Caco-2 (cell line): ENCODE measurements around the gene MORC2. TPM values are rescaled to one million over a fixed set of nuclear protein-coding genes. Genes with fewer than 3 reads are reported as not detected.

ENCODE experiments used
- BruUV-seq: library from RNA; stranded (reverse); fragments of 400-500 nt; replicated peaks from 2 replicates; lab custom pipeline; 2021; lab: Mats Ljungman, UMichigan
- CTCF ChIA-PET: fragments of 300-600 bp; sonication (Branson Sonifier 250); formaldehyde crosslinking; loops from one replicate; lab custom pipeline; 2022; ENCODE audit warnings: antibody characterized with exemption; lab: Charles Lee
- POLR2A ChIA-PET: fragments of 300-600 bp; sonication (Branson Sonifier 250); formaldehyde crosslinking; loops from one replicate; lab custom pipeline; 2022; ENCODE audit warnings: antibody characterized with exemption; lab: Charles Lee
- DNase-seq, 2 experiments: peaks; one replicate each; pipeline versions ENCODE4 v3.0.0 to v3.0.0-alpha.2; 2020 to 2022
- H3K27me3 ChIP-seq: replicated peaks from 2 replicates; pipeline ENCODE4 v1.6.0; 2011; ENCODE audit warnings: low read length; ENCODE audit not compliant: control insufficient read depth, insufficient read depth
- H3K36me3 ChIP-seq: 2 replicates; pipeline ENCODE4 v1.5.1; 2011; ENCODE audit warnings: low read length; ENCODE audit not compliant: control insufficient read depth, insufficient read depth
- H3K4me1 ChIP-seq: fragments of 250-450 bp; sonication (Bioruptor Pico); 2 replicates; pipeline ENCODE4 v1.5.1; 2020; ENCODE audit warnings: mild to moderate bottlenecking
- H3K4me3 ChIP-seq: 2 replicates; pipeline ENCODE4 v1.5.1; 2011; ENCODE audit warnings: low read depth, mild to moderate bottlenecking, control low read depth, low read length
- H3K9me3 ChIP-seq: fragments of 250-450 bp; sonication (Bioruptor Pico); 2 replicates; pipeline ENCODE4 v1.5.1; 2020; ENCODE audit warnings: mild to moderate bottlenecking, moderate library complexity
- H3K27ac Mint-ChIP-seq: one replicate; pipeline ENCODE4 v1.8.0; 2022; ENCODE audit warnings: mixed read lengths; ENCODE audit not compliant: unreplicated experiment
- H3K27me3 Mint-ChIP-seq: one replicate; pipeline ENCODE4 v1.8.0; 2022; ENCODE audit warnings: mixed read lengths; ENCODE audit not compliant: insufficient read depth, unreplicated experiment
- H3K36me3 Mint-ChIP-seq: one replicate; pipeline ENCODE4 v1.8.0; 2022; ENCODE audit warnings: mild to moderate bottlenecking, mixed read lengths; ENCODE audit not compliant: insufficient read depth, unreplicated experiment
- H3K4me1 Mint-ChIP-seq: one replicate; pipeline ENCODE4 v1.8.0; 2022; ENCODE audit warnings: low read depth, mixed read lengths; ENCODE audit not compliant: unreplicated experiment
- H3K4me3 Mint-ChIP-seq: one replicate; pipeline ENCODE4 v1.8.0; 2022; ENCODE audit warnings: mild to moderate bottlenecking, moderate library complexity, mixed read lengths; ENCODE audit not compliant: unreplicated experiment
- H3K9me3 Mint-ChIP-seq: one replicate; pipeline ENCODE4 v1.8.0; 2022; ENCODE audit warnings: mixed read lengths; ENCODE audit not compliant: unreplicated experiment
- intact Hi-C: fragments of 100-400 bp; cut with micrococcal nuclease; formaldehyde crosslinking; loops from one replicate; pipeline ENCODE4 v1.10.0; 2022; ENCODE audit not compliant: unreplicated experiment
- total RNA-seq: library from RNA; stranded (reverse); gene quantifications from 2 replicates; pipeline ENCODE4 v1.2.3, GENCODE V29; 2022
- TF ChIP-seq, protein P1 (sequence below), 2 experiments: fragments of 200-600 bp in 1 of 2; IDR thresholded peaks; 1 replicate in 1 of 2; 2 replicates in 1 of 2; pipeline versions ENCODE4 v1.5.1 to v1.8.0; 2011 to 2022; ENCODE audit warnings: antibody characterized with exemption in 1 of 2, control low read depth in 1 of 2, inconsistent platforms in 1 of 2, low read depth in 1 of 2, low read length in 1 of 2, mild to moderate bottlenecking in 1 of 2, moderate library complexity in 1 of 2; ENCODE audit not compliant: insufficient read depth in 1 of 2, severe bottlenecking in 1 of 2, unreplicated experiment in 1 of 2

The MORC2 gene
- total RNA-seq, 1 experiment from 2014 or later: 49.9 TPM

DNA sequence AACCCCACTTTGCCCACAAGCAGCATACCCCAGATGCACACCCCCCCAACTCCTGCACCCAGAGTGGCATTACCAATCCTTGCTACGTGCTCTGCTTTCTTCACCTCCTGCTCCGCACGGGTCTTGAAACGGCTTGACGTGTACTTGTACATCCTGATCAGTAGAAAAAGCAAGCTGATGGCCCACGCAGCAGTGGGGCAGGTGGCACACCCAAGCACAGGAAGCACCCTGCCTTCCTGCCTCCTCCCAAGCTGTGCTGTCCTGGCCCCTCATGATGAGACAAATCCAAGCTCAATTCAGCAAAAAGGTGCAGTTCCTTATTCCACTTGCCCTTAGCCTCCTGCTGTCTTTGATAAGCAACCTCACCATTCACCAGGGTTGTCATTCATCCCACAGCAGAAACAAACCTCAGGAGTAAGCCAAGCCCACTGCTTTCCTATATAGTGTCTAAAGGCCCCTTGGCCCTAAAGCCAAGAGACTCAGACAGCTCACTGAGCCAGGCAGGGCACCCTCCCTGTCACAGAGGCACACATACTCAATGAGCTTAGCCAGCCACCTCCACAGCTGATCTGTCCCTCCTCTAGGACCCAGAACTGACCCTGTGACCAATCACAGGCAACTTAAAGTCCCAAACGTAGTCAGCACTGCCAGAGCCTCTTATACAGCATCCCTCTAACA, 27.8 kb downstream of the MORC2 start:
- Histone ChIP-seq H3K27me3 (no peaks in the 10 kb centered on the region), H3K9me3 (no peaks in the 10 kb centered on the region), H3K4me3 (no peak overlapping the region), H3K4me1 (no peaks in the 10 kb centered on the region), H3K36me3 (peaks cover 19% of the 10 kb centered on the region)
- POLR2A ChIA-PET: no interaction called here
- peaks cover 84% of the 10 kb centered on the region for H3K36me3 Mint-ChIP-seq
- CTCF ChIA-PET: no interaction called here
- BruUV-seq: no TSS peak
- H3K27me3 Mint-ChIP-seq: no peaks in the 10 kb centered on the region
- intact Hi-C loops: no loop called here
- no peaks in the 10 kb centered on the region for H3K4me1 Mint-ChIP-seq
- no peak overlapping the region for H3K27ac Mint-ChIP-seq
- H3K4me3 Mint-ChIP-seq: no peak overlapping the region
- H3K9me3 Mint-ChIP-seq: no peaks in the 10 kb centered on the region
- no peak for DNase-seq
- TF ChIP-seq, protein P1, sequence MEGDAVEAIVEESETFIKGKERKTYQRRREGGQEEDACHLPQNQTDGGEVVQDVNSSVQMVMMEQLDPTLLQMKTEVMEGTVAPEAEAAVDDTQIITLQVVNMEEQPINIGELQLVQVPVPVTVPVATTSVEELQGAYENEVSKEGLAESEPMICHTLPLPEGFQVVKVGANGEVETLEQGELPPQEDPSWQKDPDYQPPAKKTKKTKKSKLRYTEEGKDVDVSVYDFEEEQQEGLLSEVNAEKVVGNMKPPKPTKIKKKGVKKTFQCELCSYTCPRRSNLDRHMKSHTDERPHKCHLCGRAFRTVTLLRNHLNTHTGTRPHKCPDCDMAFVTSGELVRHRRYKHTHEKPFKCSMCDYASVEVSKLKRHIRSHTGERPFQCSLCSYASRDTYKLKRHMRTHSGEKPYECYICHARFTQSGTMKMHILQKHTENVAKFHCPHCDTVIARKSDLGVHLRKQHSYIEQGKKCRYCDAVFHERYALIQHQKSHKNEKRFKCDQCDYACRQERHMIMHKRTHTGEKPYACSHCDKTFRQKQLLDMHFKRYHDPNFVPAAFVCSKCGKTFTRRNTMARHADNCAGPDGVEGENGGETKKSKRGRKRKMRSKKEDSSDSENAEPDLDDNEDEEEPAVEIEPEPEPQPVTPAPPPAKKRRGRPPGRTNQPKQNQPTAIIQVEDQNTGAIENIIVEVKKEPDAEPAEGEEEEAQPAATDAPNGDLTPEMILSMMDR (IDR thresholded peaks at IDR 0.05; ENCODE audit: insufficient read depth in 1 of 2, low read depth in 1 of 2, low read length in 1 of 2, severe bottlenecking in 1 of 2, unreplicated experiment in 1 of 2): no peak

DNA sequence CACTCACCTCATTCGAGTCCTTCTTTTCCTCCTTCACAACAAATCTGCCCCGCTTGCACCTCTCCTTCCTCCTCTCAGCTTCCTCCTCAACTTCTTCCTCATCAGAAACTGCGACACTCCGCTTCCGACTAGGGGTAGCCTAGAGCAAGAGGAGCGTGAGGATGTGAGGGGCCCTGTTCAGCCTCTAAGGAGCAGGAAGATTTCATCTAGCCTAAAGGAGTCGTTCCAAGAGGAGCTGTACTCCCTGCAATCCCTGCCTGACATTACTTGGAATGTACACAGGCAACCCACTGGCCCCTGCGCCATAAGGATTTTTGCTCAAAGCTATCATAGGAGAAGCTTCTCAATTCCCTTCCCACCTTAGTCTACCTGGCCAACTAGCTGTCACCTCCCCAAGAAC, 34.5 kb downstream of the MORC2 start:
- peaks cover 15% of the 10 kb centered on the region for H3K36me3 ChIP-seq
- POLR2A ChIA-PET: no interaction called here
- H3K4me3 Mint-ChIP-seq: no peak overlapping the region

DNA sequence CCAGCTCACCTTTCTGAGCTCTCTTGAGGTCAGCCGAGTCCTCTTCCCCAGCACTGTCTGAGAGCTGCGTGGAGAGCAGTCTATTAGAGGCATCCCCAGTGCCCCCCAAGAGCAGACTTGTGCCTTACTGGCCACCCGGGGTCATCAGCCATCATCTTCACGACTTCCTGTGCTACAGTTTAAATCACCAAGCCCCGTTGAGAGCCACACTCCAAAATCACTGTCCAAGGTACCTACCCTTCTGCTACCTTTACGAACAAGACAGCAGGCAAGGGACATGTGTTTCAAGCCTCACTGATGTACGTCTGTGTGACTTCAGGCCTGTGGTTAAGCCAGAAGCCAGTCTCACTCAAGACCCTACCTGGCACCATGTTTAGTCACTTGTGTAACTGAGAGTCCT, 35.1 kb downstream of the MORC2 start:
- H3K4me1 Mint-ChIP-seq: no peaks in the 10 kb centered on the region
- POLR2A ChIA-PET: no interaction called here
- H3K9me3 ChIP-seq: no peaks in the 10 kb centered on the region
- H3K4me3 ChIP-seq: no peak overlapping the region
- CTCF ChIA-PET: no interaction called here
- TF ChIP-seq, protein P1 (IDR thresholded peaks at IDR 0.05; ENCODE audit: insufficient read depth in 1 of 2, low read depth in 1 of 2, low read length in 1 of 2, severe bottlenecking in 1 of 2, unreplicated experiment in 1 of 2): no peak
- H3K36me3 ChIP-seq: peaks cover 15% of the 10 kb centered on the region
- H3K27me3 Mint-ChIP-seq: no peaks in the 10 kb centered on the region
- intact Hi-C loops: no loop called here
- H3K27me3 ChIP-seq: no peaks in the 10 kb centered on the region
- H3K9me3 Mint-ChIP-seq: no peaks in the 10 kb centered on the region
- no TSS peak for BruUV-seq
- H3K4me3 Mint-ChIP-seq: no peak overlapping the region
- no peaks in the 10 kb centered on the region for H3K4me1 ChIP-seq
- H3K36me3 Mint-ChIP-seq: peaks cover 85% of the 10 kb centered on the region
- DNase-seq: no peak
- H3K27ac Mint-ChIP-seq: no peak overlapping the region

More for the DNA sequence above, 34.5 kb downstream of the MORC2 start:
- H3K9me3 ChIP-seq: no peaks in the 10 kb centered on the region
- no peaks in the 10 kb centered on the region for H3K9me3 Mint-ChIP-seq
- TF ChIP-seq, protein P1 (IDR thresholded peaks at IDR 0.05; ENCODE audit: insufficient read depth in 1 of 2, low read depth in 1 of 2, low read length in 1 of 2, severe bottlenecking in 1 of 2, unreplicated experiment in 1 of 2): no peak
- intact Hi-C loops: no loop called here
- H3K27ac Mint-ChIP-seq: no peak overlapping the region
- H3K4me1 Mint-ChIP-seq: no peaks in the 10 kb centered on the region
- no peaks in the 10 kb centered on the region for H3K4me1 ChIP-seq
- peaks cover 85% of the 10 kb centered on the region for H3K36me3 Mint-ChIP-seq
- no peak for DNase-seq
- CTCF ChIA-PET: no interaction called here
- no peaks in the 10 kb centered on the region for H3K27me3 Mint-ChIP-seq
- no peak overlapping the region for H3K4me3 ChIP-seq
- BruUV-seq: no TSS peak
- H3K27me3 ChIP-seq: no peaks in the 10 kb centered on the region
